ENCODE data around the gene MRPL50. TPM values are rescaled to one million over a fixed set of nuclear protein-coding genes. Genes with fewer than 3 reads are reported as not detected.
A peak's percentile ranks its signal among the peaks of the same experiment; 100 is the strongest.

The MRPL50 gene
- total RNA-seq, 1 experiment from 2014 or later = 16.3 TPM

DNA sequence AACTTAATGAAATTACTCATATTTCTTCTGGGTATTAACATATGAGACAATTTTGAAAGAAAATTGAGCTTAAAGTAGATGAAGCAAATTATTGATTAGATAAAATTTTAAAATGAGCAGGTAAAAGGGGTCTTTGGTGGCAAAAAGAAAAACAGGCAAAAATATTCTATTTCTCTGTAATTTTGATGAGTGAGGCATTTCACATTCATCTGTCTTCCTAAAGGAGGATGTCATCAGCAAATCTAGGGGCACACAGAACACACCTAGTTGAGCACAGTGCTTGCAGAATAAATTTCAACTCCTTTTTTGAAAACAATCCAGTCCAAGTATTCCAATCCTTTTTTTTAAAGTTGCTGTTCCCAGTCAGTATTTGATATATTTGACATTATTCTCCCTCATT, 16.4 kb upstream of the MRPL50 start:
- H3K4me1 ChIP-seq (ENCODE audit: low read length) = no peaks in the 10 kb centered on the region
- H3K79me2 ChIP-seq (ENCODE audit: low read length) = no peaks in the 10 kb centered on the region
- no peaks in the 10 kb centered on the region for H3K9me2 ChIP-seq (replicated peaks; ENCODE audit: insufficient read depth, low read length)
- no peak overlapping the region for H3K4me2 ChIP-seq (ENCODE audit: low read depth, low read length, poor library complexity, severe bottlenecking)
- H2AFZ ChIP-seq (ENCODE audit: low read length) = no peak overlapping the region
- H3K9ac ChIP-seq (ENCODE audit: low read length) = no peak overlapping the region
- no peak overlapping the region for H3K4me3 ChIP-seq (ENCODE audit: low read length)
- H3K27me3 ChIP-seq (ENCODE audit: low read length) = no peaks in the 10 kb centered on the region
- no peaks in the 10 kb centered on the region for H4K20me1 ChIP-seq (ENCODE audit: insufficient read depth, low read depth, low read length)
- DNase-seq = no peak
- no peak overlapping the region for H3K27ac ChIP-seq (ENCODE audit: low read length)
- H3K9me3 ChIP-seq (ENCODE audit: low read length) = peaks cover 17% of the 10 kb centered on the region
- peaks cover 2% of the 10 kb centered on the region; the same call in 1 of the 2 replicates for H3K36me3 ChIP-seq (ENCODE audit: insufficient read depth, low read length)

GRCh38 chr9:101409079-101409477, 10.7 kb upstream of the MRPL50 start:
- H3K4me3 ChIP-seq (ENCODE audit: low read length) = no peak overlapping the region

DNA sequence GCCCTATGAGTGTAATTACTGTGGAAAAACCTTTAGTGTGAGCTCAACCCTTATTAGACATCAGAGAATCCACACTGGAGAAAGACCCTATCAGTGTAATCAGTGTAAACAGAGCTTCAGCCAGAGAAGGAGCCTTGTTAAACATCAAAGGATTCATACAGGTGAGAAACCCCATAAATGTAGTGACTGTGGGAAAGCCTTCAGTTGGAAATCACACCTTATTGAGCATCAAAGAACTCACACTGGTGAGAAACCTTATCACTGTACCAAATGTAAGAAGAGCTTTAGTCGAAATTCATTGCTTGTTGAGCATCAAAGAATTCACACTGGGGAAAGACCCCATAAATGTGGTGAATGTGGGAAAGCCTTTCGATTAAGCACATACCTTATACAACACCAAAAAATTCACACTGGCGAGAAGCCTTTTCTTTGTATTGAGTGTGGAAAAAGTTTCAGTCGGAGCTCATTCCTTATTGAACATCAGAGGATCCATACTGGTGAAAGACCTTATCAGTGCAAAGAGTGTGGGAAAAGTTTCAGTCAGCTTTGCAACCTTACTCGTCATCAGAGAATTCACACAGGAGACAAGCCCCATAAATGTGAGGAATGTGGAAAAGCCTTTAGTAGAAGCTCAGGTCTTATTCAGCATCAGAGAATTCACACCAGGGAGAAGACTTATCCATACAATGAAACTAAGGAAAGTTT, 10.1 kb upstream of the MRPL50 start:
- Histone ChIP-seq H3K9ac (ENCODE audit: low read length) (no peak overlapping the region), H3K4me2 (ENCODE audit: low read depth, low read length, poor library complexity, severe bottlenecking) (no peak overlapping the region), H3K4me1 (ENCODE audit: low read length) (no peaks in the 10 kb centered on the region), H3K36me3 (ENCODE audit: insufficient read depth, low read length) (peaks cover 63% of the 10 kb centered on the region), H3K9me2 (replicated peaks; ENCODE audit: insufficient read depth, low read length) (no peaks in the 10 kb centered on the region), H3K27ac (ENCODE audit: low read length) (no peak overlapping the region), H3K9me3 (ENCODE audit: low read length) (peaks cover 62% of the 10 kb centered on the region), H4K20me1 (ENCODE audit: insufficient read depth, low read depth, low read length) (no peaks in the 10 kb centered on the region), H2AFZ (ENCODE audit: low read length) (no peak overlapping the region), H3K27me3 (ENCODE audit: low read length) (no peaks in the 10 kb centered on the region), H3K79me2 (ENCODE audit: low read length) (no peaks in the 10 kb centered on the region), H3K4me3 (ENCODE audit: low read length) (no peak overlapping the region)
- no peak for DNase-seq

More at GRCh38 chr9:101409079-101409477, 10.7 kb upstream of the MRPL50 start:
- Histone ChIP-seq H4K20me1 (ENCODE audit: insufficient read depth, low read depth, low read length) (no peaks in the 10 kb centered on the region), H2AFZ (ENCODE audit: low read length) (no peak overlapping the region), H3K36me3 (ENCODE audit: insufficient read depth, low read length) (peaks cover 57% of the 10 kb centered on the region), H3K27ac (ENCODE audit: low read length) (no peak overlapping the region), H3K4me2 (ENCODE audit: low read depth, low read length, poor library complexity, severe bottlenecking) (no peak overlapping the region), H3K9me2 (replicated peaks; ENCODE audit: insufficient read depth, low read length) (no peaks in the 10 kb centered on the region), H3K4me1 (ENCODE audit: low read length) (no peaks in the 10 kb centered on the region), H3K9me3 (ENCODE audit: low read length) (peaks cover 56% of the 10 kb centered on the region), H3K9ac (ENCODE audit: low read length) (no peak overlapping the region), H3K79me2 (ENCODE audit: low read length) (no peaks in the 10 kb centered on the region), H3K27me3 (ENCODE audit: low read length) (no peaks in the 10 kb centered on the region)
- DNase-seq = no peak

DNA sequence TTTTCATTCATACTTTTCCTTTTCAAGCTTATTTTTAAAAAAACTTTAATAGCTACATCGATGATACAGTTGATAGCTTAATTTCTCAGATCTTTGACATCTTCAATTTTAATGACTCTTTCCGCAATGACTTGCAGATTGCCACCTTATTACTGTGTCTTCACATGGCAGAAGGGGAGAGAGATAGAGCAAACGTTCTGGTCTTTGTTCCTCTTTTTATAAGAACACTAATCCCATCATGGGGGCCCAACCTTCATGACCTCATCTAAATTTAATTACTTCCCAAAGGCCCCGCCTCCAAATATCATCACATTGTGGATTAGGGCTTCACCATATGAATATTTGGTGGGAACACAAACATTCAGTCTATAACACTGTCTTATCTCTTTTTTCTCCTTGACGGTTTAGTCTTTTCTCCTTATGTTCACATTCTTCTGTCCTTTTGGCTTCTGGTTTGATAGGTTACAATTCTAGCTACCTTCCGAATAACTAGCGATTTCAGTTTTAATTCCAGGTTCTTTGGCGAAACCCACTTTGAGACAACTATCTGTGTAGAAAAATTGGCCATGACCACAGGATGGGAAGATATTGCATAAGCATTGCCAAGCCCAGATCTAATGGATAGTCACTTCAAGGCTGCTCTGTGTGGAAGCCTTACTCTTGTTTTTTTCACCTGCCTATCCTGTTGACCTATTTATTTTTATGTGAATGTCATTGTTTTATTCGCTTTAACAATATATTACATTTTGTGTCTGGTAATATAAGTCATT, 5.3 kb upstream of the MRPL50 start:
- no peak for DNase-seq
- Histone ChIP-seq H3K4me2 (ENCODE audit: low read depth, low read length, poor library complexity, severe bottlenecking) (no peak overlapping the region), H3K9ac (ENCODE audit: low read length) (no peak overlapping the region)

GRCh38 chr9:101400120-101400519, 1.7 kb upstream of the MRPL50 start:
- Histone ChIP-seq H3K9me2 (replicated peaks; ENCODE audit: insufficient read depth, low read length) (no peaks in the 10 kb centered on the region), H3K27ac (ENCODE audit: low read length) (no peak overlapping the region), H3K27me3 (ENCODE audit: low read length) (no peaks in the 10 kb centered on the region), H3K9me3 (ENCODE audit: low read length) (peaks cover 32% of the 10 kb centered on the region), H3K4me2 (ENCODE audit: low read depth, low read length, poor library complexity, severe bottlenecking) (peak overlapping the region; percentile 88), H4K20me1 (ENCODE audit: insufficient read depth, low read depth, low read length) (no peaks in the 10 kb centered on the region), H3K9ac (ENCODE audit: low read length) (peak overlapping the region; percentile 75; the same call in 1 of the 2 replicates), H3K79me2 (ENCODE audit: low read length) (peaks cover 67% of the 10 kb centered on the region), H2AFZ (ENCODE audit: low read length) (no peak overlapping the region), H3K4me3 (ENCODE audit: low read length) (peak overlapping the region; percentile 79), H3K36me3 (ENCODE audit: insufficient read depth, low read length) (peaks cover 70% of the 10 kb centered on the region), H3K4me1 (ENCODE audit: low read length) (peaks cover 19% of the 10 kb centered on the region)
- no peak for DNase-seq

More for the DNA sequence above, 5.3 kb upstream of the MRPL50 start:
- Histone ChIP-seq H3K9me3 (ENCODE audit: low read length) (peaks cover 51% of the 10 kb centered on the region), H3K27me3 (ENCODE audit: low read length) (no peaks in the 10 kb centered on the region), H3K4me3 (ENCODE audit: low read length) (no peak overlapping the region), H4K20me1 (ENCODE audit: insufficient read depth, low read depth, low read length) (no peaks in the 10 kb centered on the region), H3K36me3 (ENCODE audit: insufficient read depth, low read length) (peaks cover 85% of the 10 kb centered on the region), H3K9me2 (replicated peaks; ENCODE audit: insufficient read depth, low read length) (no peaks in the 10 kb centered on the region), H3K27ac (ENCODE audit: low read length) (no peak overlapping the region), H3K79me2 (ENCODE audit: low read length) (peaks cover 34% of the 10 kb centered on the region), H3K4me1 (ENCODE audit: low read length) (peaks cover 13% of the 10 kb centered on the region), H2AFZ (ENCODE audit: low read length) (no peak overlapping the region)

DNA sequence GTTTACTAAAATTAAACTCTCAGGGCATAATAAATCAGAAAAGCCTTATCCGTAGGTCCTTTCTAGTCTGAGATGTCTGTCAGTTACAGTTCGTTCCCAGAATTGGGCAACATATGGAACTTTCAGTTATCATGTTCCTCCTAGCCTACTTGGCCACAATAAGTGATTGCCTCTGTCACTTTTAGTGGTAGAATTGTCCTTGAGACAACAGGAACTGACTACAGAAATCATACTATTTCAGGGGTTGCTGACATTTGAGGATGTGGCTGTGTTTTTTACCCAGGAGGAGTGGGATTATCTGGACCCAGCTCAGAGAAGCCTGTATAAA, 1.2 kb upstream of the MRPL50 start:
- Histone ChIP-seq H3K4me1 (ENCODE audit: low read length) (peaks cover 19% of the 10 kb centered on the region), H3K27me3 (ENCODE audit: low read length) (no peaks in the 10 kb centered on the region), H3K79me2 (ENCODE audit: low read length) (peaks cover 72% of the 10 kb centered on the region), H3K4me3 (ENCODE audit: low read length) (peak overlapping the region; percentile 79), H4K20me1 (ENCODE audit: insufficient read depth, low read depth, low read length) (no peaks in the 10 kb centered on the region), H3K9me3 (ENCODE audit: low read length) (peaks cover 32% of the 10 kb centered on the region), H3K27ac (ENCODE audit: low read length) (no peak overlapping the region), H3K9ac (ENCODE audit: low read length) (peak overlapping the region; percentile 75), H3K36me3 (ENCODE audit: insufficient read depth, low read length) (peaks cover 69% of the 10 kb centered on the region), H2AFZ (ENCODE audit: low read length) (no peak overlapping the region), H3K4me2 (ENCODE audit: low read depth, low read length, poor library complexity, severe bottlenecking) (peak overlapping the region; percentile 88), H3K9me2 (replicated peaks; ENCODE audit: insufficient read depth, low read length) (no peaks in the 10 kb centered on the region)
- no peak for DNase-seq

DNA sequence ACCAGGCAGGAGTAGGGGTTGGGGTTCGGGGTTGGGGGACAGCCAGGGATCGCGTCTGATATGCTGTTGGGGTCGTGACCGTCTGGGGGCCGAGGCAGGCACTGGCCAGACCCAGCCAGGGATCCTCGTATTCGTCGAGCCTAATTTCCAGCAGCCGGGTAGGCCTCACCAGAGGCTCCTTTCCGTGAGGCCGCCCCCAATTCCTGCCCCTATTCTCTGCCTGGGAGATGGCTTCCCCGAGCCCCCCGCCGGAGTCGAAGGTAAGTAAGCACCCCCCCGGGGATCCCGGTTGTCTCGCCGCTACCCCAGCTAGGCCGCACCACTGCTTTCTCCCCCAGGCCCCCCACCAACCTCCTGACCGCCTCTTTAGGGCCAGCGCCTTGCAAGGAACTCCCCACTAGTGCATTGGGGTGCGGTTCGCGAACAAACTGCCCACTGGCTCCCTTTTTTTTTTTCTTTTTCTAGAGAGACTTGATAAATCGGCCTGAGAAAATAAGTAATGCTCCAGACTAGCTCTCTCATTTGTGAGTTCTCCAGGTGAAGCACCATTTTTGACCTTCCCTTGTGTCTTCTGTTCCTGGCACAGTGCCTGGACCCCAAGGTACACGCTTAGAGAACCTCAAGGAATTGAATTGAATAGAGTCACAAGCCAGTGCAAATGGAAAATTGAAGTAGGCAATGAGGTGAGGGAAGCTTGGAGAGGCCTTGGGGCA, 668 bp upstream of the MRPL50 start:
- Histone ChIP-seq H3K4me1 (ENCODE audit: low read length) (peaks cover 19% of the 10 kb centered on the region), H3K79me2 (ENCODE audit: low read length) (peaks cover 78% of the 10 kb centered on the region), H3K4me2 (ENCODE audit: low read depth, low read length, poor library complexity, severe bottlenecking) (peak overlapping the region; percentile 88), H2AFZ (ENCODE audit: low read length) (peak overlapping the region; percentile 73; the same call in 1 of the 2 replicates), H3K9me2 (replicated peaks; ENCODE audit: insufficient read depth, low read length) (no peaks in the 10 kb centered on the region), H3K36me3 (ENCODE audit: insufficient read depth, low read length) (peaks cover 69% of the 10 kb centered on the region), H4K20me1 (ENCODE audit: insufficient read depth, low read depth, low read length) (no peaks in the 10 kb centered on the region), H3K9ac (ENCODE audit: low read length) (peak overlapping the region; percentile 75), H3K27me3 (ENCODE audit: low read length) (no peaks in the 10 kb centered on the region), H3K4me3 (ENCODE audit: low read length) (peak overlapping the region; percentile 79), H3K9me3 (ENCODE audit: low read length) (peaks cover 37% of the 10 kb centered on the region), H3K27ac (ENCODE audit: low read length) (no peak overlapping the region; the same call in 1 of the 2 replicates)
- DNase-seq = no peak

DNA sequence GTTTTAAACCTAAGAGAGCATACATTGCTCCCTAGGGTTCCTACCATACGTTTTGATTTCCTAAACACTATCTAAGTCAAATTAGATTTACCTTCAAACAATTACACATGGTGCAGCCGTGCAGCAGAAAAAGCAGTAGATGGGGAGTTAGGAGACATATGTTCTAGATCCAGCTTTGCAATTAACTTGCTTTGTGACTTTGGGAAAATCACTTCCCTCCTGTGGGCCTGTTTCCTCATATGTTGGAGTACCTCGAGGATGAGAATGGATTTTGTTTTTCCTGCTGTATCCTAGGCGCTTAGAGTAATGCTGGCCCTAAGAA, 711 bp downstream of the MRPL50 start:
- peaks cover 68% of the 10 kb centered on the region for H3K36me3 ChIP-seq (ENCODE audit: insufficient read depth, low read length)
- H3K27me3 ChIP-seq (ENCODE audit: low read length) = no peaks in the 10 kb centered on the region
- H4K20me1 ChIP-seq (ENCODE audit: insufficient read depth, low read depth, low read length) = no peaks in the 10 kb centered on the region
- H3K9me2 ChIP-seq (replicated peaks; ENCODE audit: insufficient read depth, low read length) = no peaks in the 10 kb centered on the region
- H3K4me2 ChIP-seq (ENCODE audit: low read depth, low read length, poor library complexity, severe bottlenecking) = peak overlapping the region; percentile 80
- peak; percentile 51 for DNase-seq
- H3K27ac ChIP-seq (ENCODE audit: low read length) = no peak overlapping the region; the same call in 1 of the 2 replicates
- H3K4me1 ChIP-seq (ENCODE audit: low read length) = peaks cover 19% of the 10 kb centered on the region
- peaks cover 31% of the 10 kb centered on the region for H3K9me3 ChIP-seq (ENCODE audit: low read length)
- H3K9ac ChIP-seq (ENCODE audit: low read length) = peak overlapping the region; percentile 75
- H3K79me2 ChIP-seq (ENCODE audit: low read length) = peaks cover 91% of the 10 kb centered on the region
- peak overlapping the region; percentile 81 for H3K4me3 ChIP-seq (ENCODE audit: low read length)
- peak overlapping the region; percentile 73; the same call in 1 of the 2 replicates for H2AFZ ChIP-seq (ENCODE audit: low read length)
